Subcutaneous abdominal adipose tissue (tissue), 5 donors: Measurements from ENCODE around the gene GEMIN7.
A peak's percentile ranks its signal among the peaks of the same experiment; 100 is the strongest.
"Not testable (repeated sequence)": the region's sequence is repeated elsewhere in the genome, so short reads cannot be mapped to it uniquely, and the experiment has no call there.

ENCODE experiments used
- H3K27ac ChIP-seq: one replicate; pipeline ENCODE4 v1.7.0; 2013; ENCODE audit warnings: low read depth, mild to moderate bottlenecking, inconsistent platforms, low read length, moderate library complexity
- H3K27me3 ChIP-seq, 5 donors: one replicate each; pipeline ENCODE4 v1.7.0; 2013; ENCODE audit warnings: low read length in 5 of 5, inconsistent platforms in 1 of 5; ENCODE audit not compliant: control insufficient read depth in 5 of 5, insufficient read depth in 4 of 5
- H3K36me3 ChIP-seq, 5 donors: one replicate each; pipeline ENCODE4 v1.7.0; 2013; ENCODE audit warnings: low read length in 5 of 5; ENCODE audit not compliant: control insufficient read depth in 5 of 5, insufficient read depth in 5 of 5
- H3K4me1 ChIP-seq, 5 donors: one replicate each; pipeline ENCODE4 v1.7.0; 2013; ENCODE audit warnings: low read length in 5 of 5, mild to moderate bottlenecking in 3 of 5, moderate library complexity in 1 of 5; ENCODE audit not compliant: control insufficient read depth in 5 of 5, insufficient read depth in 5 of 5
- H3K4me3 ChIP-seq, 5 donors: one replicate each; pipeline ENCODE4 v1.7.0; 2013; ENCODE audit warnings: low read length in 5 of 5, low read depth in 1 of 5
- H3K9ac ChIP-seq, 5 donors: one replicate each; pipeline ENCODE4 v1.7.0; 2013; ENCODE audit warnings: low read length in 5 of 5, mild to moderate bottlenecking in 4 of 5, moderate library complexity in 3 of 5
- H3K9me3 ChIP-seq, 5 donors: one replicate each; pipeline ENCODE4 v1.7.0; 2013; ENCODE audit warnings: low read length in 5 of 5; ENCODE audit not compliant: control insufficient read depth in 5 of 5
- donor health status: healthy.
- donor health status: healthy.
- donor health status: healthy.
- donor health status: healthy.
- donor health status: healthy.

Gene GEMIN7

GRCh38 chr19:45103156-45103507, 24.1 kb downstream of the GEMIN7 start:
- no peaks in the 10 kb centered on the region for H3K27me3 ChIP-seq
- no peak overlapping the region for H3K27ac ChIP-seq
- H3K4me1 ChIP-seq: peaks cover 0 to 38% (median 21%) of the 10 kb centered on the region in 5 donors
- no peak overlapping the region for H3K9ac ChIP-seq
- H3K4me3 ChIP-seq: no peak overlapping the region
- peaks cover 0 to 2% (median 0%) of the 10 kb centered on the region in 5 donors for H3K36me3 ChIP-seq
- no peaks in the 10 kb centered on the region for H3K9me3 ChIP-seq

- no peak overlapping the region for H3K4me3 ChIP-seq
- H3K36me3 ChIP-seq: peaks cover 0 to 2% (median 0%) of the 10 kb centered on the region in 5 donors
- peak overlapping the region in 1 of 5 donors; percentile 26 for H3K9ac ChIP-seq
- H3K4me1 ChIP-seq: peaks cover 0 to 32% (median 15%) of the 10 kb centered on the region in 5 donors
- no peaks in the 10 kb centered on the region for H3K27me3 ChIP-seq
- H3K9me3 ChIP-seq: no peaks in the 10 kb centered on the region
- H3K27ac ChIP-seq: no peak overlapping the region
These were observed 24.7 kb downstream of the GEMIN7 start for GRCh38 chr19:45103508-45104319.

GRCh38 chr19:45104658-45105349, 25.7 kb downstream of the GEMIN7 start:
- Histone ChIP-seq H3K9me3 (no peaks in the 10 kb centered on the region), H3K9ac (no peak overlapping the region), H3K27me3 (no peaks in the 10 kb centered on the region), H3K4me1 (peaks cover 0 to 24% (median 12%) of the 10 kb centered on the region in 5 donors), H3K4me3 (no peak overlapping the region), H3K36me3 (peaks cover 0 to 2% (median 0%) of the 10 kb centered on the region in 5 donors), H3K27ac (no peak overlapping the region)

GRCh38 chr19:45106363-45106762, 27.3 kb downstream of the GEMIN7 start:
- not testable (repeated sequence) for H3K9me3 ChIP-seq, H3K9ac ChIP-seq, H3K27me3 ChIP-seq, H3K4me3 ChIP-seq, H3K27ac ChIP-seq, H3K36me3 ChIP-seq
- peaks cover 0 to 13% (median 12%) of the 10 kb centered on the region in 5 donors for H3K4me1 ChIP-seq

GRCh38 chr19:45107621-45108150, 28.6 kb downstream of the GEMIN7 start:
- H3K9me3 ChIP-seq: no peaks in the 10 kb centered on the region
- no peak overlapping the region for H3K27ac ChIP-seq
- H3K27me3 ChIP-seq: no peaks in the 10 kb centered on the region
- H3K9ac ChIP-seq: no peak overlapping the region
- peaks cover 0 to 13% (median 11%) of the 10 kb centered on the region in 5 donors for H3K4me1 ChIP-seq
- no peaks in the 10 kb centered on the region for H3K36me3 ChIP-seq
- H3K4me3 ChIP-seq: no peak overlapping the region

- H3K9me3 ChIP-seq: no peaks in the 10 kb centered on the region
- no peak overlapping the region for H3K9ac ChIP-seq
- no peak overlapping the region for H3K27ac ChIP-seq
- H3K36me3 ChIP-seq: no peaks in the 10 kb centered on the region
- peaks cover 0 to 3% (median 0%) of the 10 kb centered on the region in 5 donors for H3K4me1 ChIP-seq
- no peak overlapping the region for H3K4me3 ChIP-seq
- no peaks in the 10 kb centered on the region for H3K27me3 ChIP-seq
These were observed 31.8 kb downstream of the GEMIN7 start for GRCh38 chr19:45110851-45111266.

- H3K4me3 ChIP-seq: no peak overlapping the region
- H3K4me1 ChIP-seq: peaks cover 0 to 5% (median 1%) of the 10 kb centered on the region in 5 donors
- no peaks in the 10 kb centered on the region for H3K36me3 ChIP-seq
- H3K9me3 ChIP-seq: no peaks in the 10 kb centered on the region
- H3K27ac ChIP-seq: no peak overlapping the region
- no peaks in the 10 kb centered on the region for H3K27me3 ChIP-seq
- H3K9ac ChIP-seq: no peak overlapping the region
These were observed 33.2 kb downstream of the GEMIN7 start for GRCh38 chr19:45112111-45112827.

GRCh38 chr19:45113628-45114027, 34.6 kb downstream of the GEMIN7 start:
- H3K27me3 ChIP-seq: no peaks in the 10 kb centered on the region

GRCh38 chr19:45114116-45114515, 35.1 kb downstream of the GEMIN7 start:
- Histone ChIP-seq H3K4me3 (no peak overlapping the region), H3K4me1 (peaks cover 0 to 17% (median 10%) of the 10 kb centered on the region in 5 donors), H3K36me3 (no peaks in the 10 kb centered on the region), H3K27ac (no peak overlapping the region), H3K9ac (no peak overlapping the region), H3K9me3 (no peaks in the 10 kb centered on the region), H3K27me3 (no peaks in the 10 kb centered on the region)

More at GRCh38 chr19:45113628-45114027, 34.6 kb downstream of the GEMIN7 start:
- H3K9ac ChIP-seq: no peak overlapping the region
- H3K4me1 ChIP-seq: peaks cover 0 to 16% (median 10%) of the 10 kb centered on the region in 5 donors
- H3K9me3 ChIP-seq: no peaks in the 10 kb centered on the region
- no peak overlapping the region for H3K27ac ChIP-seq
- no peaks in the 10 kb centered on the region for H3K36me3 ChIP-seq
- no peak overlapping the region for H3K4me3 ChIP-seq
